ENCODE data around the gene PRSS56.

The PRSS56 gene

GRCh38 chr2:232489516-232490220, 30.5 kb upstream of the PRSS56 start:
- Mint-ChIP-seq H3K36me3 (ENCODE audit: low read depth) (no peaks in the 10 kb centered on the region), H3K27ac (no peak overlapping the region), H3K4me1 (peaks cover 4% of the 10 kb centered on the region), H3K4me3 (peak overlapping the region in 1 of 3 experiments; percentile 53), H3K27me3 (ENCODE audit: low read depth) (peaks cover 73% of the 10 kb centered on the region), H3K9me3 (no peaks in the 10 kb centered on the region)
- TF ChIP-seq, protein P1, sequence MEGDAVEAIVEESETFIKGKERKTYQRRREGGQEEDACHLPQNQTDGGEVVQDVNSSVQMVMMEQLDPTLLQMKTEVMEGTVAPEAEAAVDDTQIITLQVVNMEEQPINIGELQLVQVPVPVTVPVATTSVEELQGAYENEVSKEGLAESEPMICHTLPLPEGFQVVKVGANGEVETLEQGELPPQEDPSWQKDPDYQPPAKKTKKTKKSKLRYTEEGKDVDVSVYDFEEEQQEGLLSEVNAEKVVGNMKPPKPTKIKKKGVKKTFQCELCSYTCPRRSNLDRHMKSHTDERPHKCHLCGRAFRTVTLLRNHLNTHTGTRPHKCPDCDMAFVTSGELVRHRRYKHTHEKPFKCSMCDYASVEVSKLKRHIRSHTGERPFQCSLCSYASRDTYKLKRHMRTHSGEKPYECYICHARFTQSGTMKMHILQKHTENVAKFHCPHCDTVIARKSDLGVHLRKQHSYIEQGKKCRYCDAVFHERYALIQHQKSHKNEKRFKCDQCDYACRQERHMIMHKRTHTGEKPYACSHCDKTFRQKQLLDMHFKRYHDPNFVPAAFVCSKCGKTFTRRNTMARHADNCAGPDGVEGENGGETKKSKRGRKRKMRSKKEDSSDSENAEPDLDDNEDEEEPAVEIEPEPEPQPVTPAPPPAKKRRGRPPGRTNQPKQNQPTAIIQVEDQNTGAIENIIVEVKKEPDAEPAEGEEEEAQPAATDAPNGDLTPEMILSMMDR (IDR thresholded peaks at IDR 0.05; ENCODE audit: unreplicated experiment in 3 of 3), result no peak

DNA sequence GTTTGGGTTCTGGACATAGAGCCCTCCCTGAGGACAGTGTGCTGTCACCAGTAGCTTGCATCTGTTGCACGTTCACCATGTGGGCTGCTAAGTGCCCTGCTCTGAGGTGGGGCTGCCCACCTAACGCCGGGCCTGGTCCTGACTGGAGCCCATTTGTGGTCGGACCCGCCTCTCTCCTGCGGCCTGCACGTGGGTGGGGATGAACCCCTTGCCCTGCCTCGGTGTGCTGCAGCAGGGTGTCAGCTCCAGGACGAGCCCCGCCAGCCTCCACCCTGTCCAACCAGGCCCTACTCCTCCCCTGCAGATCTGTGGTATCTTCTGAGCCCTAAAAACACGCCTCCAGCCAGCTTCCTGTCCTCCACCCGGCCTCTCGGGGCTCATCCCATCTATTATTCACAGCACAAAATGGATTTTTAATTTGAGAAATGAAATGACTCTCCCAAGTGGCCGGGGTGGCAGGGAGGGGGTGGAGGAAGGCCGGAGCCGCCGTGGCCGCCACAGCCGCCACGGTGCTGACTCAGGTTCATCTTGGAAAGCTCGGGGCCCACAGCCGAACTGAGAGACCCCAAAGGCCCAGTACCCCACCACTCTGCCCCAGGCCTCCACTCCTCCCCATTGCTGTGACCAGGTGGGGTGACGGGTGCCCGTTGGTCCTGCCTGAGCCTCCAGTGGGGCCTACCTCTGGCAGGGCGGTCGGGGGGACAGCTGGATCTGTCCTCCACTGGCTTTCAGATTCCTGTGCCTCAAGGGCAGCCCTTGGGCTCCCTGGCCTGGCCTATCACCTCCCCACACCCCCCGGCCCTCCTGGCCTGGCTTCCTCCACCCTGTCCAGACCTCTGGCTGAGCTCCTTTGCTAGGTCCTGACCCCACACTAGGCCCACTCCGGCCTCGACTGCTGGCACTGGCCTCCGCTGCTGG, 29.7 kb upstream of the PRSS56 start:
- H3K4me3 Mint-ChIP-seq, result no peak overlapping the region
- peaks cover 68% of the 10 kb centered on the region for H3K27me3 Mint-ChIP-seq (ENCODE audit: low read depth)
- H3K9me3 Mint-ChIP-seq, result no peaks in the 10 kb centered on the region
- peaks cover 4% of the 10 kb centered on the region for H3K4me1 Mint-ChIP-seq
- no peaks in the 10 kb centered on the region for H3K36me3 Mint-ChIP-seq (ENCODE audit: low read depth)
- H3K27ac Mint-ChIP-seq, result no peak overlapping the region
- TF ChIP-seq, protein P1 (IDR thresholded peaks at IDR 0.05; ENCODE audit: unreplicated experiment in 3 of 3), result no peak

DNA sequence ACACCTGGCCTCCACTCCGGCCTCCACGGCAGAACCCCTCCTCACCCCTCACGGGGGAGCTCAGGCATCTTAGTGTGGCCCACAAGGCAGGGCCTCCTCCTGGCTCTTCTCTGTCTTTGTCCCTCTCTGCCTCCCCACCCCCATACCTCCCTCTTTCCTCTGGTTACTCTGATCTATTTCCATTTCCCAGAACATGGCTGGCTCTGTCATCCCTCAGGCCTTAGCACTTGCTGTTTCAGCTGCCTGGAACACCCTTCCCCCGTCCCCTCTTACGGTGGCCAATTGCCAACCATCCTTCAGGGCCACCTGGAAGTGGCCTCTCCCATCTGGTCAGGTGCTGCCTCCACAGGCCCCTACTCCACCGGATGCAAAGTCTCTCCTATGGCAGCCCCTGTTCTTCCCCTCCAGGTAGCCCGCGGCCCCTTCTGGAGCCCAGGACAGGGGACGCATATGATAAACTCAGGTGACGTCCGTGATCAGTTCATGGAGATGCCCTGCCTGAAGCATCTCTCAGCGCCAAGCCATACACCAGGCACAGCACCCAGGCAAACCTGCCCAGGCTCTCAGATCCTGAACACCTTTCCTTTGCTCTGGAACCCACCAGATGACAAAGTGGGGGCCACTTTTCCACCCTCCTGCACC, 28.9 kb upstream of the PRSS56 start:
- Mint-ChIP-seq H3K36me3 (ENCODE audit: low read depth) (no peaks in the 10 kb centered on the region), H3K4me3 (peak overlapping the region in 1 of 3 experiments; percentile 42), H3K9me3 (no peaks in the 10 kb centered on the region), H3K27ac (no peak overlapping the region), H3K4me1 (peaks cover 4% of the 10 kb centered on the region), H3K27me3 (ENCODE audit: low read depth) (peaks cover 65% of the 10 kb centered on the region)
- TF ChIP-seq, protein P1 (IDR thresholded peaks at IDR 0.05; ENCODE audit: unreplicated experiment in 3 of 3), result no peak

DNA sequence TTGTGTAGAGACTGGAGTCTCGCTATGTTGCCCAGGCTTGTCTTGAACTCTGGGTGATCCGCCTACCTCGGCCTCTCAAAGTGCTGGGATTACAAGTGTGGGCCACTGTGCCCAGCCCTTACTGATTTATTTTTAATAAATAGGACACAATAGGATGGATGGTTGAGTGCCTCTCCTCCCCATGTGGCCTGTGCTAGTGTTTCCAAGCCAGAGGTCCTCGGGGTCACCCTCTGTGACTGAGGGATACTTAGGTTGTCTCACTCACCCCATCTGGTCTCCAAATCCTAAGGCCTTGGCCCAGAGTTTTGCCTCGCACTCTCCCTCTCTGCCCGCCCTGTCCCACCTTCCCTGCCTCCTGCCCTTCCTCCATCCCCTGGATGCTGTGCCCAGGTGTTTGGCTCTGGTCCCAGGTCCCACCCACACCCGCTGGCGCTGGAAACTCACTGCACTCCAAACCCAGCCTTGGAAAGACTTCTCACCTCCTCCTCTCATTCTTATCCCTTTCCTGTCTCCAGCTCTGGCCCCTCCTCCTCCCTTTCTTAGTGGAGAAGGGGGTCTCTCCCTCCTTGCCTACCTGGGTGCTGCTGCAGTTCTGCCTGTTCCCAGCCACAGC, 27.8 kb upstream of the PRSS56 start:
- no peaks in the 10 kb centered on the region for H3K9me3 Mint-ChIP-seq
- peaks cover 4% of the 10 kb centered on the region for H3K4me1 Mint-ChIP-seq
- H3K36me3 Mint-ChIP-seq (ENCODE audit: low read depth), result no peaks in the 10 kb centered on the region
- H3K27ac Mint-ChIP-seq, result no peak overlapping the region
- H3K27me3 Mint-ChIP-seq (ENCODE audit: low read depth), result peaks cover 59% of the 10 kb centered on the region
- TF ChIP-seq, protein P1 (IDR thresholded peaks at IDR 0.05; ENCODE audit: unreplicated experiment in 3 of 3), result no peak
- no peak overlapping the region for H3K4me3 Mint-ChIP-seq

DNA sequence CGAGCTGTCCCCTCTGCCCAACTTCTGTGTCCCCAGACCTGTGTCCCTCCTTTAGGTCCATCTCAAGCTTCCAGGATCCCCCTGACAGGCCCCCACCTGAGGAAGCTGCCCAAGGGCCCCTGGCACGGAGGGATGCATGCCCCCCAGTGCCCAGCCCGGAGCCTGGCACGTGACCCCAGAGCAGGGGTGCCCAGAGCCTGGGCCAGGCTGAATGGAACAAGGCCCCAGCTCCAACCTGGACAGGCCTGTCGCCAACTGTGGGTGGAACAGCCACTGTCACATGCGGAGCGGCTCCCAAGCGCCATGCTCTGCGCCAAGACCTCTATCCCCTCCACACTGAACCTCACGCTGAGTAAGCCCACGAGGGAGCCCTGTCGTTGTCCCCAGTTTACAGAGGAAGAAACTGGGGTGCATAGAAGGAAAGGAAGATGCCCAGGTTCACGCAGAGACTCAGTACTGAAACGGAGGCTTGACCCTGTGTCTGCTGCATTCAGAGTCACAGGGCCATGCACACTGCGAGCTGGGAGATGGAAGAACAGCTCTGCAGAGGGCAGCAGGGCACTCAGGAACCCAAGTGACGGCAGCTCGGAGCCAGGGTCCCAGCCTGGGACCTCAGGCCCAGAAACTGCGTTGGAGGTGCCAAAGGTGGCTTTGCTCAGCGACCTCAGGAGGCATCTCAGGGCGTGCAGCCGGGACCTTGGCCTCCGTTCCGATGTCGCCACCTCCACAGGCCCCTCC, 27.1 kb upstream of the PRSS56 start:
- H3K4me3 Mint-ChIP-seq, result no peak overlapping the region
- no peaks in the 10 kb centered on the region for H3K9me3 Mint-ChIP-seq
- peaks cover 61% of the 10 kb centered on the region for H3K27me3 Mint-ChIP-seq (ENCODE audit: low read depth)
- TF ChIP-seq, protein P1 (IDR thresholded peaks at IDR 0.05; ENCODE audit: unreplicated experiment in 3 of 3), result no peak
- H3K4me1 Mint-ChIP-seq, result peaks cover 4% of the 10 kb centered on the region
- no peak overlapping the region for H3K27ac Mint-ChIP-seq
- no peaks in the 10 kb centered on the region for H3K36me3 Mint-ChIP-seq (ENCODE audit: low read depth)
